Right forelimb (tissue), 1 donor: ENCODE measurements around the gene PIGS.
"Not testable (repeated sequence)": the region's sequence is repeated elsewhere in the genome, so short reads cannot be mapped to it uniquely, and the experiment has no call there.

ENCODE experiments used
- DNase-seq: peaks from one replicate; pipeline ENCODE4 v3.0.0-alpha.2; 2018

PIGS gene

GRCh38 chr17:28528327-28529012 lies 42.9 kb downstream of the PIGS start:
- DNase-seq: no peak

GRCh38 chr17:28527859-28528258 lies 43.5 kb downstream of the PIGS start:
- DNase-seq: no peak

GRCh38 chr17:28527181-28527681 lies 44.1 kb downstream of the PIGS start:
- DNase-seq: no peak

- no peak for DNase-seq
Observed at GRCh38 chr17:28526381-28526780, 44.9 kb downstream of the PIGS start.

GRCh38 chr17:28524476-28525424 lies 46.6 kb downstream of the PIGS start:
- no peak for DNase-seq

- DNase-seq: no peak
Observed at GRCh38 chr17:28523876-28524275, 47.4 kb downstream of the PIGS start.

- DNase-seq: no peak
Observed at GRCh38 chr17:28523186-28523585, 48.1 kb downstream of the PIGS start.

- DNase-seq: not testable (repeated sequence)
Observed at GRCh38 chr17:28522281-28522680, 49.0 kb downstream of the PIGS start.

- no peak for DNase-seq
Observed at GRCh38 chr17:28521311-28522085, 49.8 kb downstream of the PIGS start.

GRCh38 chr17:28520687-28521086 lies 50.6 kb downstream of the PIGS start:
- no peak for DNase-seq

GRCh38 chr17:28519236-28519635 lies 52.1 kb downstream of the PIGS start:
- DNase-seq: no peak

- DNase-seq: no peak
Observed at GRCh38 chr17:28518578-28518977, 52.7 kb downstream of the PIGS start.

- DNase-seq: no peak
Observed at GRCh38 chr17:28518132-28518531, 53.2 kb downstream of the PIGS start.

- DNase-seq: no peak
Observed at GRCh38 chr17:28515518-28515917, 55.8 kb downstream of the PIGS start.

- no peak for DNase-seq
Observed at GRCh38 chr17:28514561-28515002, 56.7 kb downstream of the PIGS start.

- no peak for DNase-seq
Observed at GRCh38 chr17:28513476-28513875, 57.8 kb downstream of the PIGS start.

- DNase-seq: no peak
Observed at GRCh38 chr17:28511858-28512461, 59.4 kb downstream of the PIGS start.

- no peak for DNase-seq
Observed at GRCh38 chr17:28509789-28510188, 61.5 kb downstream of the PIGS start.

- no peak for DNase-seq
Observed at GRCh38 chr17:28508211-28508724, 63.1 kb downstream of the PIGS start.

GRCh38 chr17:28507567-28508203 lies 63.6 kb downstream of the PIGS start:
- DNase-seq: no peak

GRCh38 chr17:28506763-28507487 lies 64.4 kb downstream of the PIGS start:
- no peak for DNase-seq
